GM21825 (cell line): ENCODE data around the gene BAX.

Experiments
- ATAC-seq: cut with Tn5 transposase; IDR thresholded peaks from one replicate; pipeline ENCODE4 v1.9.1; 2021; ENCODE audit warnings: mild to moderate bottlenecking, moderate library complexity; ENCODE audit not compliant: unreplicated experiment

BAX gene

DNA sequence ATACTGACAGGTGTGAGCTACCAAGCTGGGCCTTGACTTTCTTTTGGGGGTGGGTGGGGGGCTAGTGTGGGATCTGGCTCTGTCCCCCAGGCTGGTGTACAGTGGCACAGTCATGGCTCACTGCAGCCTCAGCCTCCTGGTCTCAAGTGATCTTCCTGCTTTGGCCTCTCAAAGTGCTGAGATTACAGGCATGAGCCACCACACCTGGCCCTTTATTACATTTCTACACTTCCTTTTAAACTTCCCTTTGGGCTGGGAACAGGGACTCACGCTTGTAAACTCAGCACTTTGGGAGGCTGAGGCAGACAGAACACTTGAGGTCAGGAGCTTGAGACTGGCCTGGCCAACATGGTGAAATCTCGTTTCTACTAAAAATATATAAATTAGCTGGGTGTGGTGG is 22.4 kb downstream of the BAX start:
- ATAC-seq = no peak

DNA sequence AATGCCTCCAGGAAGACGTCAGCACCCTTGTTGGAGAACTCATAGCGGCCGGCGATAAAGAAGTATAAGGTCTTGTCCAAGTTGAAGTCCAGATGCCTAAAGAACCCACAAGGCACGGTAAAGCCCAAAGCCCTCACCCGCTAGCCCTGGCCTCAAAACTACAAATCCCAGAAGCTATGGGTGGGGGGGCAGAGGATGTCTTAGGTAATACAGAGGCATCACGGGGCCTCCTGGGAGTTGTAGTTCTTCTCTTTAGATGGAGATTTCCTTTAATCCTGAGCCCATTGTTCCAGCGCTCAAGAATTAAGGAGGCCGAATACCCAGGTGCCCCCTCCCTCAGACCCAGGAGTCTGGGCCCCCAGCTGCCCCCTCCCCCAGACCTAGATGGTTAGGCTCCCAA is 27.6 kb downstream of the BAX start:
- no peak for ATAC-seq

DNA sequence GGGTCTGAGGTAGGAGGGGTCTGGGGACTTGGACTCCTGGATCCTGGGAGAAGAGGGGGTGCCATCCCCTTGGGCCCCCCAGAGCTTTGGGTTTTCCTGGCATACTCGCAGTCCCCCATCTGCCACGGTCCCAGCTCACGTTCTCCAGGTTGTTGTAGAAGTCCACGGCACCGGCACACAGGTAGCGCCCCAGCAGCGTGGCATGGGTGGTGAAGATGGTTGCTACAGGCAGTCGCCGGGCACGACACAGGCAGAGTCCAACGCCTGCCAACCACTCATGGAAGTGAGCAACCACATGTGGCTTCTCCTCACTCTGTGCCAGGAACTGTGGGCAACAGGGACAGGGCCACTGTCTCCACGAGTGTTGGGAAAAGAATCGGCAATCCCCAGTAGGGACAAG is 31.0 kb downstream of the BAX start:
- ATAC-seq = no peak

DNA sequence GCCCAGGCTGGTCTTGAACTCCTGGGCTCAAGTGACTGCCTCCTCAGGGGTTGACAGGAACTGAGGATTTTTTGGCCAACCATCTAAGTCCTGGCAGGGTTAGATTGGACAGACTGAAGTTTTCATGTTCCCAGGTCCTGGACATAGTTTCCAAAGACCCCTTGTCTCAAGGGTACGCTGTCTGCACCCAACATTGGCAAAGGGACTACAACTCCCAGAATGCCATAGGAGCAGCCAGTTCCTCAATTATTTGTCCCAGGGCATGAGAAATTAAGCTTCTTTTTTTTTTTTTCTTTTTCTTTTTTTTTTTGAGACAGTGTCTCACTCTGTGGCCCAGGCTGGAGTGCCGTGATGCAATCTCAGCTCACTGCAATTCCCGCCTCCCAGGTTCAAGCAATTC is 31.5 kb downstream of the BAX start:
- no peak for ATAC-seq

DNA sequence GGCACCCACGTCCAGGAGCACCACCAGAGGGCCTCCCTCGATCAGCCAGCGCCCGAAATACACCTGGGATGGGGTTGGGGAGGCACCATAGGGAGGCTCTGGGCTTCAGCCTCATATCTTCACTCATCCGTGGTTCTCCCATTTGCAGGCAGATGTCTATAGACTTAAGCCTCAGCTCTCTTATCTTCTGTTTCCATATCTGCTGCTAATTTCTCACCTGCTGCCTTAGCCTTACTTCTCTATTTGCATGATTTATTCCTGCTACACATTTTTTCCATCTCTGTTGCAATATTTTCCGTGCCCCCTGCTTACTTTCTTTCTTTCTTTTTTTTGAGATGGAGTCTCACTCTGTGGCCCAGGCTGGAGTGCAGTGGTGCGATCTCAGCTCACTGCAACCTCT is 32.6 kb downstream of the BAX start:
- ATAC-seq = no peak

DNA sequence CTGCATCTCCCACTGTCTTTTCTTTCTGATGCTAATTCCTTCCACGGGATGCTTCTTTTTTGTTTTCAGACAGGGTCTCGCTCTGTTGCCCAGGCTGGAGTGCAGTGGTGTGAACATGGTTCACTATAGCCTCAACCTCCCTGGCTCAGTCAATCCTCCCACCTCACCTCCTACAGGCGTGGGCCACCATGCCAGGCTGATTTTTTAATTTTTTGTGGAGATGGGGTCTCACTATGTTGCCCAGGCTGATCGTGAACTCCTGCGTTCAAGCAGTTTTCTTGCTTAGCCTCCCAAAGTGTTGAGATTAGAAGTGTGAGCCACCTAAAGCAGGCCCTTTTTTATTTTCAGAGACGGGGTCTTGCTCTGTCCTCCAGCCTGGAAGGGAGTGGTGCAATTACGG is 33.6 kb downstream of the BAX start:
- ATAC-seq = no peak

DNA sequence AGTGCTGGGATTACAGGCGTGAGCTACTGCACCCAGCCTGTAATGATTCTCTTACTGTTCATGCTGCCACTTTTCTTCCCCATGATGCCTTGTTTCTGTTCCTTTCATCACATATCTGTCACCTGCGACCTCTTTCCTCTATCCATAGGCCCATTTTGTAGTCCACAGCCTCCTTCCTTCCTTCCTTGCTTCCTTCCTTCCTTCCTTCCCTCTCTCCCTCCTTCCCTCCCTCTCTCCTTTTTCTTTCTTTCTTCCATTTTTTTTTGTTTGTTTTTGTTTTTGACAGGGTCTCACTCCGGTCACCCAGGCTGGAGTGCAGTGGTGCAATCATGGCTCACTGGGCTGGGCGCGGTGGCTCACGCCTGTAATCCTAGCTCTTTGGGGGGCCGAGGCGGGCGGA is 34.2 kb downstream of the BAX start:
- no peak for ATAC-seq

DNA sequence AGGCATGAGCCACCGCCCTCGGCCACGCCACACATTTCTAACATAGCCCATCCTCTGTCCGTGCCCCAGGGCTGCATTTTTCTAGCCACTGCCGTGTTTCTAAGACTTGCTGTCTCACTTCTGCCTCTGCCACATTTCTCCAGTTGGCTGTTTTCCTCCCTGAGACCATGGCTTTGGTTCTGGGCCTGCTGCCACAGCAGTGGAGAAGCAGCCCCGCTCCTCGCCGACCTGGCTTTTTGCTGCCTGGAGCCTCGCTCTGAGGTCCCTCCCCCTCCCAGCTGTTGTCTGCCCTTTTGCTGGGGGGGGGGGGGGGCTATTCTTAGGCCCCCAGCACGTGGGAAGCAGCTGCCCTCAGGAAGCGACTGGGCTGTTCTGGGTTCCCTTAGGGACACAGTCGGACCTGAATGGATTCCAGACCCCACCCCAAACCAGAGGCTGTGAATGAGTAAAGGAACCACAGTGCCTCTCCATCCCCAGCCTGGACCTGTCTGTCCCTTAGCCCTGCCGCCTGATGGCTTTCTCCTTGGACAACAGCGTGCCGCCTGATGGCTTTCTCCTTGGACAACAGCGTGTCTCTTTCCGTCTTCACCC is 35.1 kb downstream of the BAX start:
- no peak for ATAC-seq

DNA sequence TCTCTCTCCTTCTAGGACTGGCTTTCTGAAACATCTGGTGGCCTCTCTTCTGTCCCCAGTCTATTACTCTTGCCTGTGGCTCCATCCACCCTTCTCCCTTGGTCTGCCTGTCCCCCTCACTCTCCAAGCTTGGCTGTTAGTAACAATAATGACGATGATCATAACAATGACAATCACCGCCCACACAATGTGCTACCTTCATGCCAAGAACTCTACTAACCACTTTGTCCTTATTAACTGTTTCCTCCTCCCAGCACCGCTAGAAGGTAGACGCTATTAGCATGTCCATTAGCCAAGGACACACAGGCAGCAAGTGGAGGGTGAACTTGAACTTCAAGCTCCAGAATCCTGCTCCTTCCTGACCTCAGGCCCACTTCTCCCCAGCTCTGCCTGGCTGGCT is 35.7 kb downstream of the BAX start:
- no peak for ATAC-seq

DNA sequence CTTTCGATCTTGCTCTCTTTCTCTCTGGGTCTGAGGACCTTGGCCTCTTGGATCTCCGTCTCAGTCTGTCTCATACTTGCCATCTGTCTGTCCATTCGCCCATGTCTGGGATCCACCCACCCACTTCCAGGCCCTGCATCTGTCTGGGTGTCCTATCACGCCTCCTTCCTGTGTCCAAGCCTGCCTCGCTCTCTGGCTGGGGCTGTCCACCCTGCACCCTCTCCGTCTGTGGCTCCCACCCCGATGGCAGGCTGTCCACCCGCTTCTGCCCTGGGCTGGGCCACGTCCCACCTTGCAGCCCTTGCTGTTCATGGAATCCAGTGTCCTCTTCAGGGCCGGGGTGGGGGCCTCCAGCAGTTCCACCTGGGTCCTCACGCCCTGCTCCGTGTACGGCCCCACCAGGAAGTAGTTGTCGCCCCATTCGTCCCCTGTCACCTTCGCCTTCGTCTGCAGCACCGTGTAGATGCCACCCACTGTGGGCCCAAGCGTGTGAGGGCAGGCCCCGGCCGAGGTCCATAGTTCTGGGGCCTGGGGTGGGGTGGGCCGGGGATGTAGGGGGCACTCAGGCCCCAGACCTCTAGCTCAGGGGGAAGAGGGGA is 36.4 kb downstream of the BAX start:
- no peak for ATAC-seq

DNA sequence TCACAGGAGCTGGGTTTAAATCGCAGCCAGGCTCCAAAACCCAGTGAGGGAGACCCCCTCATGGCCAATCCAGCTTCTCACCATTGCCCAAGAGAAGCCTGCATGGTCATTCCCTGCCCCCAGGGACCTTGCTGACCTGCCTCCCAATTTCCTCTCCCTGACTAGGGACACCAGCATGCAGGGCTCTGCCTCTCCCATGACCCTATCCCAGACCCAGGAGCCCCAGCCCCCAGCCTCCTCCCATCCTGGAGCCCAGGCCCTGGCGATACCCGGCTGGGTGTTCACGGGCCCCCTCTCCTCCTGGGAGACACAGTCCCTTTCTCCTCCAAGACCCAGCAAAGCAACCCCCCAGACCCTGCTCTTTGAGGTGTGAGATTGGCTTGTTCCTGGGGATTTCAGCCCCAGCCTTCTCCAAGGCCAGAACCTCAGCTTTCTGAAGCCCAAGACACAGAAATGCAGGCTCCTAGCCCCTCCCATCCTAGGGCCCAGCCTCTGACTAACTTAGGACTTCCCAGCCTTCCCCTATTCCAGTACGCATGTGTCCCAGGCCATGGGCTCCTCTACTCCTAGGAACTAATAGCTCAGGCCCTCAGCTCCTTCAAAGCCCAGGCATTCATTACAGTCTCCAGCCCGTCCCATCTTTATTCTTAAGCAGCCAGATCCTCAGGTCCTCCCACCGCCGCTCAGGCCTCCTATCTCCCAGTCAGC is 37.4 kb downstream of the BAX start:
- ATAC-seq = no peak

DNA sequence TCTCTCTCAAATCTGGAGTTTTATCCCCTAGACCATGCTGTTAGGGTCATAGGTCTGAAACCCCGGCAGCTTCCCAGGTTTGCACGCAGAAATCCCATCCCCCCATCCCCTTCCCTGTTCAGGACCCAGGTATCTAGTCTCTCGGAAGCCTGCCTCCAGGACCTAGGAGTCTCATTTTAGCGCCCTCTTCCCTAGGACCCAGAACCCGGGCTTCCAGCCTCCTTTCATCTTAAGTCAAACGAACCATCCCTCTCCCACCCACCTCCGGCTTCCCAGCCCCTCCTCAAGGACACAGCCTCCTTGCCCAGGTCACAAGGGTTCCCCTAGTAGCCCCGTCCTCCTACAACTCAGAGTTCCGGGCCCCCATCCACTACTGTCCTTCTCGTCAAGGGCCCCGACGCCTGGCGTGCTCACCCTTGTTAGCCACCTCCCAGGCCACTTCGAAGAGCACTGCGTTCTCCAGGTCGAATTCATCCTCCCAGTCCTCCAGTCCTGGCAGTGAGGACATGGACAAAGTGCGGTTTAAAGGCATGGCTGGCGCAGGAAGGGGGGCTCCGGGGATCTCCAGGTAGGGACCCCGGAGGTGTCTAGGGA is 38.0 kb downstream of the BAX start:
- ATAC-seq = peak; percentile 1

DNA sequence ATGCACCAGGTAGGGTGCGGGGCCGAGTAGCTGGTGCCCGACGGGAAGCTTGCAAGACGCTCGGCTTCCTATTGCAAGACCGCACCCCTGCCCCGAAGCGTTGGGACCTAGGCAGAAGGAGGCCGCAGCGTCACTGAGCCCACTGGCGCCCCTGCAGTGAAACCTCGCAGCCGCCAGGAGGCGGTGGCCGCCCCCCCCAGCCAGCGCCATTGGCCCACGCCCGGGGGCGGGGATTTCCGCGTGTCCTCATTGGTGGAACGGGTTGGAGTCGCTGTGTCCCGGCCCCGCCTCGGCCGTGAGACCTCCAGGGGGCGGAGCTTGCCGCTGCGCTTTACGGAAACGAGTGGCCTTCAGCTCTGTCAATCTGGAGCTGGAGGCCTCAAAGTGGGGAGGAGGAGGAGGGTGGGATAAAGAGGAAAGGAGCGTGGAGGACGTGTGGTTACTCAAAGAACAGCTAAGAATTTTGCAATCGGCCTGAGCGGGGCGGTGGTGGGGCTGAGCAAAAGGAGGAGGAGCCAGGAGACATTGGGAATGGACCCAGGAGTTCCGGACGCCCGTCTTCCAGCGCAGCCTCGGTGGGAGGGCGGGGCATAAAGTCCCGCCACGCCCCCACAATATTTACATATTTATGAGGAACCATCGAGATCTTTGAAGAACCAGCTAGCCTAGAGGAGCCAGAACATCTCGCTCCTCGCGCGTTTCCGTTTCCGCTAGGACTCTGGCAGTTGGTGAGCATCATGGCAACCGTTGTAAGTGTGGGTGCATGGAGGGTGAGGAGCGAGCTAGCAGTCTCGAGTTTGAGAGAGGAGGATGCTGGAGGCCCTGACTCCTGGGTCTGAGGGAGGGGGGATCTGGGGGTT is 38.7 kb downstream of the BAX start, which contains the start of the genes GYS1 and RUVBL2:
TSS of gene GYS1 (minus strand) at position 135 of the 860 bp plus-strand sequence. CDS start 197 bp downstream, outside the sequence.
TSS of gene RUVBL2 (plus strand) at position 713 of the 860 bp plus-strand sequence. CDS start at position 738, 25 bp downstream.
- peak; percentile 76 for ATAC-seq

DNA sequence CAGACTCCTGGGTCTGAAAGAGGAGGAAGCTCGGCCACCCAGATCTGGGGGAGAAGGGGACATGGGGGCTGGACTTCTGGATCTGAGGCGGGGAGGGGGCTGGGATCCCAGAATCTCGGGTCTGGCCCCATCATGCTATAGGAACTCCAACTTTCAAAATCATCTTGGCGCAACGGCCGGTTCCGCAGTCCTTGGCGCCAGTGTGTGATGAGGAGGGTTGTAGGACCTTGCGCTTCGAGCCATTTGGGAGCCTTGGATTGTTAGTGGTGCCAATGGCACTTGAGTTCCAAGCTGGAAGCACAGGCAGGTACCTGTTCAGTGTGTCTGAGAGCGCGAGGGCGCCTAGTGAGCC is 39.3 kb downstream of the BAX start:
- ATAC-seq = no peak

DNA sequence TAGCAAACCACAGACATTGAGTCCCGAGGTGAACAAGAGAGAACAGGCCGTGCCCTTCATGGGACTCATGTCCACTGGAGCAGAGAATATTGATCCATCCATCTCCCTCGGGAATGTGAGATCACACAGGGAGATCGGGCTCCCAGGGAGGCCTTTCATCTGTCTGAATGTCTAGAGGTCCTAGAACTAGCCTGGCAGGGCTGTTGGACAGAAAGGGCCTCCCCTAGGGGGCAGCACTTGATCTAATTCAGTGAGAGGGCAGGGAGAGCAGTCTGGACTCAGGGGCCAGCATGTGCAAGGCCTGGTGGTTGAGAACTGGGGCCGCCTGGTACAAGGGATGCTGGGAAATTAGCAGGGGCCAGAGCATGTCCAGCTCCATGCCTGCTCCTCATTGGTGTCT is 43.3 kb downstream of the BAX start:
- ATAC-seq = no peak

DNA sequence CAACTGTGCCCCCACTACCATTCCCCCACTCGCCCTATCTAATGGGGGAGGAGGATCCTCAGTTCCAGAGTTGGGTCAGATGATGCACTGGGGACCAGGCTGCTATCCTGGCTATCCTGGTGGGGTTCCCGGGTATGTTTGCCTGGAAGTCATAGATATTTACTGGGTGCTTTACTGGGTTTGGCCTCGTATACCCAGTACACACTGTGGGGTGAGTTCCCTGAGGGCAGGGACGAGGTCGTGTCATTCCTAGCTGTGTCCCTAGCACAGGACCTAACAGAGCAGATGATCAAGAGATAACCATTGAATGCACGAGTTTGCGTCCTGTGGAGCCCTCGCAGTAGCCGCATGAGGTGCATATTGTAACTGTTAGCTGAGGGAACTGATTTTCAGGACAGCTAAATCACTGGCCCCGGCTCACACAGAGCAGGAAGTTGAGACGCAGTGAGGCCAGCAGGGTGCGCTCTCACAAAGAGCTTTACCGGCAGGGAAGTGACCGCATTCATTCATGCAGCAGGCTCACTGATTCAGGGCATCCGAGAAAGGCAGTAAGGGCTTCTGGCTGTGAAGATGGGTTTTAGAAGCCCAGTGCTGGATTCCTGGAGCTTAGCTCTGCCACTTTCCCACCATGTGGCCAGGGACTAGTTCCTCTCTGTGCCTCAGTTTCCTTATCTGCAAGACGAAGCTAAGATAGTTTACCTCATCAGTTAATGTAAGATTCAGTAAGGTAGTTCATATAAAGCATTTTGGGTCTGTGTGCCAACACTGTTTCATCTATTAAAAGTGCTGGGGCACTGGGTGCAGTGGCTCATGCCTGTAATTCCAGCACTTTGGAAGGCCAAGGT is 45.0 kb downstream of the BAX start:
- ATAC-seq = no peak

DNA sequence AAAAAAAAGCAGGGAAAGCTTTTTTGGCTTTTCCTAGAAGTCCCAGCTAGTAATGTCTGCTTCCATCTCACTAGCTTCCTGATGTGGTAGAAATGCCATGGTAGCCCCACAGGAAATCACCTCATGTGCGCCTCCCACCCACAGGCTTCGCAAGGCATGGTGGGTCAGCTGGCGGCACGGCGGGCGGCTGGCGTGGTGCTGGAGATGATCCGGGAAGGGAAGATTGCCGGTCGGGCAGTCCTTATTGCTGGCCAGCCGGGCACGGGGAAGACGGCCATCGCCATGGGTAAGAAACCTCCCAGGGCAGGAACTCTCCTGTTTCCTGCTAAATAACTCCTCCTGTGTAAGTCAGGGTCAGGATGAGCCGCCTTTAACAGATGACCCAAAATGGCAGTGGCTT is 49.5 kb downstream of the BAX start:
- no peak for ATAC-seq

DNA sequence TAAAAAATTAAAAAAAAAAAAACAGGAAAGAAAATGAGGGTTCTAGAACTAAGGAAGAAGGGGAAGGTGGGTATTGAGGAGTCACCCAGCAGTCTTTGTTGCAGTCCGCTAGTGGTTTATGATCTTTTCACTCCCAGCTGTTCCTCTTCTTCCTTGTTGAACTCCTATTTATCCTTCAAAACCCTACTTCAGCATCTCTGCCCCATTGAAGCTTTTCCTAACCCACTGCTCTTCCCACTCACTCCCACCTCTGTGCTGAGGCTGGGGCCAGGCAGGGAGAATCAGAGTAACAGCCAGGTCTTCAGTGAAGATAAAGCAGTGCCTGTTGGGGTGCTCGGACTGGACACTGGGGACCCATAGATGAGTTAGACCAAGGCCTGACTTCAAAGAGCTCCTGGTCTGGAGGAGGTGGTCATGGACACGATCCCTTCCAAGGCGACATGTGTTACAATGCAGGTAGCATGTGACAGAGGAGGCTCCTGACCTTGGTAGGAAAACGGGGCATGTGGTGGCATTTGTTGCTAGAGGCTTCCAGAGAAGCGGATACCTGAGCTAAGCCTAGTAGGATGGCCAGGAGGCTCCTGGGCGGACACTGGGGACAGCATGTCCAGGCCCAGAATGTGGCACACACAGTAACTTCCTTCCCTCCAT is 50.4 kb downstream of the BAX start:
- no peak for ATAC-seq

DNA sequence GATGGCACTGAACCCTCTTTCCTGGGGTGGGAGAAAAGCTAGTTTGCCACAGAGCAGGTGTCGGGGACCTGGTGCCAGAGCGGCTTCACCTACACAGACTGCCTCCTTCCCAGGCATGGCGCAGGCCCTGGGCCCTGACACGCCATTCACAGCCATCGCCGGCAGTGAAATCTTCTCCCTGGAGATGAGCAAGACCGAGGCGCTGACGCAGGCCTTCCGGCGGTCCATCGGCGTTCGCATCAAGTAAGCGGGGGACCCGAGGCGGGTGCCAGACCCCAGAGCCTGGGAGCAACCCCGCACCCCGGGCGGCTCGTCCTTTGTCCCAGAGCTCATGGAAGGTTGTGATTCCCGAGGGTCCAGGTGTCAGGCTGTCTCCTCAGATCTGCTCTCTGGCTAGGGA is 52.2 kb downstream of the BAX start:
- ATAC-seq = no peak

DNA sequence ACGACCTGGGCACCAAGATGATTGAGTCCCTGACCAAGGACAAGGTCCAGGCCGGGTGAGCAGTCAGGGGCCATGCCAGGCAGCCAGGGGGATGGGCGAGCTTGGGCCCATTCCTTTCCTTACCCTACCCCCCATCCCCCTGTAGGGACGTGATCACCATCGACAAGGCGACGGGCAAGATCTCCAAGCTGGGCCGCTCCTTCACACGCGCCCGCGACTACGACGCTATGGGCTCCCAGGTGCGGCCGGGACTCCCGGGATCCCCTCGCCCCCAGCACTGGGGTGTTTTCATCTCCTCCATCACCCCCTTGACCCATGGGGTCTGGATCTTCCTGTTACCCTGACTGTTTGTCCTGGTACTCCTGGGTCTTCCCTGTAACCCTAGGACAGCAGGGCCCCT is 55.2 kb downstream of the BAX start:
- no peak for ATAC-seq
